Brain microvascular endothelial cell (primary cell): ENCODE data around the gene FOXP2.

Experiments
- DNase-seq: peaks from one replicate; pipeline ENCODE4 v3.0.0-alpha.2; 2020
- H3K27ac ChIP-seq: fragments of 250-450 bp; sonication (Bioruptor Pico); 2 replicates; pipeline ENCODE4 v1.5.1; 2020; ENCODE audit warnings: mild to moderate bottlenecking, moderate library complexity
- H3K27me3 ChIP-seq: fragments of 250-450 bp; sonication (Bioruptor Pico); replicated peaks from 2 replicates; pipeline ENCODE4 v1.5.1; 2020; ENCODE audit warnings: mild to moderate bottlenecking
- H3K36me3 ChIP-seq: fragments of 250-450 bp; sonication (Bioruptor Pico); replicated peaks from 2 replicates; pipeline ENCODE4 v1.5.1; 2020; ENCODE audit warnings: mild to moderate bottlenecking
- H3K4me3 ChIP-seq: 2 replicates; pipeline ENCODE4 v1.5.1; 2011; ENCODE audit warnings: low read depth, mild to moderate bottlenecking, control low read depth, low read length, moderate library complexity
- in situ Hi-C: cut with HindIII; loops from 2 replicates; pipeline ENCODE4 v1.10.0; 2017; ENCODE audit warnings: low sequenced_read_pairs, low pct_ligation_motif_present
- TF ChIP-seq, protein P1 (sequence below): IDR thresholded peaks from 2 replicates; pipeline ENCODE4 v1.5.1; 2011; ENCODE audit warnings: low read depth, mild to moderate bottlenecking, moderate library complexity, low read length, control low read depth, inconsistent platforms; ENCODE audit errors: missing control alignments

Gene FOXP2

DNA sequence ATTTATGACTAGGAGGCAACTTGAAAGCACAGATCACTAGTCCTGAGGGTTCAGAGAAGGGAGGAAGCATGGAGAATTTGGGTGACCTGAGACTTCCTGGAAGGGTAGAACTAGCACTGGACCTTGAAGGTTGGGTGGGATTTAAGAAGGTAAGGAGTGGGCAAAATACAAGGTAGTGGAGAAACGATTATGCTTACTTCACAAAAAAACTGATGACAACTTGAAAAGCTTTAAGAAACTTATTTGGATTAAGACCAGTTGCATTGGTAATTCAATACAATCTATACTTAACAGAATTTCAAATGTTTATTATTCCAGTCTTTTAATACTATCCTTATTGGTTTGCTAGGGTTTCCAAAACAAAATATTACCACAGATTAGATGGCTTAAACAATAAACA, 308.7 kb downstream of the FOXP2 start:
- no peak for DNase-seq
- Histone ChIP-seq H3K4me3 (no peak overlapping the region), H3K36me3 (no peaks in the 10 kb centered on the region), H3K27me3 (no peaks in the 10 kb centered on the region), H3K27ac (no peak overlapping the region)
- TF ChIP-seq, protein P1, sequence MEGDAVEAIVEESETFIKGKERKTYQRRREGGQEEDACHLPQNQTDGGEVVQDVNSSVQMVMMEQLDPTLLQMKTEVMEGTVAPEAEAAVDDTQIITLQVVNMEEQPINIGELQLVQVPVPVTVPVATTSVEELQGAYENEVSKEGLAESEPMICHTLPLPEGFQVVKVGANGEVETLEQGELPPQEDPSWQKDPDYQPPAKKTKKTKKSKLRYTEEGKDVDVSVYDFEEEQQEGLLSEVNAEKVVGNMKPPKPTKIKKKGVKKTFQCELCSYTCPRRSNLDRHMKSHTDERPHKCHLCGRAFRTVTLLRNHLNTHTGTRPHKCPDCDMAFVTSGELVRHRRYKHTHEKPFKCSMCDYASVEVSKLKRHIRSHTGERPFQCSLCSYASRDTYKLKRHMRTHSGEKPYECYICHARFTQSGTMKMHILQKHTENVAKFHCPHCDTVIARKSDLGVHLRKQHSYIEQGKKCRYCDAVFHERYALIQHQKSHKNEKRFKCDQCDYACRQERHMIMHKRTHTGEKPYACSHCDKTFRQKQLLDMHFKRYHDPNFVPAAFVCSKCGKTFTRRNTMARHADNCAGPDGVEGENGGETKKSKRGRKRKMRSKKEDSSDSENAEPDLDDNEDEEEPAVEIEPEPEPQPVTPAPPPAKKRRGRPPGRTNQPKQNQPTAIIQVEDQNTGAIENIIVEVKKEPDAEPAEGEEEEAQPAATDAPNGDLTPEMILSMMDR, result no peak
- in situ Hi-C loops, result no loop called here

DNA sequence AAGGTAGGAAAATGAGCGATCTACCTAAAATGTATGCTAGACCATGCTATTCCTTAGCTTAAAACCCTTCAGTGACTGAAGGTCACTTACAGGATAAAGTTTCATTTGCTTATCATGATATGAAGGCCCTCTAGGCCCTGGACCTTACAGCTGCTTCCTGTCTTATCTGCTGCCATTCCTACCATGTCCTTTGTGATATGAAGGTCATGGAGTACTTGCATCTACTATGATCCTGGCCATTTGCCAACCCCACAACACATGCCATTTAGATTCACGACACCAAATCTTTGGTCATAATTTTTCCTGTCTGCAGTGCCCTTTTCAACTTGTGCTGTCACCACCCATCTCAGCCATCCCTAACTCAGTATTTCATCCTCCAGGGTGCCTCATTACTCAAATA, 325.5 kb downstream of the FOXP2 start:
- no peak for DNase-seq
- Histone ChIP-seq H3K4me3 (no peak overlapping the region), H3K36me3 (no peaks in the 10 kb centered on the region), H3K27ac (no peak overlapping the region), H3K27me3 (no peaks in the 10 kb centered on the region)
- TF ChIP-seq, protein P1, result no peak
- in situ Hi-C loops, result no loop called here

DNA sequence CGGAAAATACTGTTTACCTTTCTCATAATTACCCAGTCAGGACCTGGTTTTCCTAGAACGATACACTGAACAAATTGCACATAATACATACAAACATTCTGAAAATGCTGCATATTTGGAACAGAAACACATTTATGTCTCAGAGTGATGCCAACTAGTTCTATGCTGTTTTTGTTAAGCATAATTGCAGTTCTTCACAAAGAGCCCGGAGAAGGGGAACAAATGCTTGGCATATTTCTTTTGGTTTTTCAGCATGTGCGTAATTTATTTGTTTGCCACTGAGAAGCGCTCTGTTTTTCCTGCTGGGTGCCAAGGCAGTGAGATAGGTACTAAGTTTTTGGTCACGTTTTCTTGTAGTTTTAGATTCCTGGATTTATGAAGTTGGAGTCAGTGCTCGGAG, 326.3 kb downstream of the FOXP2 start:
- Histone ChIP-seq H3K27ac (no peak overlapping the region), H3K4me3 (no peak overlapping the region), H3K27me3 (no peaks in the 10 kb centered on the region), H3K36me3 (no peaks in the 10 kb centered on the region)
- DNase-seq, result no peak
- TF ChIP-seq, protein P1, result no peak
- in situ Hi-C loops, result no loop called here

DNA sequence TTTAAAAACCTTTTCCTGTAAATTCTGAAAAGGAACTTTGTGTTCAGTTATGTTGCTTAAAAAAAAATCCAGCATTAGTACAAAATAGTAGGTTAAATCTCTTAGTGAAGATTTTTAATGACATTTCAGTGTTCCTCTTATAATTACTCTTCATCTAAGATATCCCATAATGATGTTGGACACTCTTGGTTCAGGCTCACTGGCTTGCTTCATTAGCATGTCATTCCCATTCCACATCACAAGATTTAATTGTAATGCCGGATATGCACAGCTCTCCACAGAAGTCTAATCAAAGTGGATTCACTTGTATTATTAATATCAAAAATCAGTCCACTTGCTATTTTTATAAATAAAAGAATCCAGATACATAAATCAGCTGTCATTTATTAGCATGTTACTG, 327.3 kb downstream of the FOXP2 start:
- TF ChIP-seq, protein P1, result no peak
- Histone ChIP-seq H3K27ac (no peak overlapping the region), H3K27me3 (no peaks in the 10 kb centered on the region), H3K36me3 (no peaks in the 10 kb centered on the region), H3K4me3 (no peak overlapping the region)
- DNase-seq, result no peak
- in situ Hi-C loops, result no loop called here
